Esophagus squamous epithelium (tissue), 4 donors: ENCODE measurements around the gene NHSL2.

Experiments
- CTCF ChIP-seq, 6 experiments: fragments of 450-650 bp in 4 of 6; fragments of 200-600 bp in 2 of 6; sonication (generic) in 2 of 6; IDR thresholded peaks; one replicate each; pipeline ENCODE4 v1.5.1; 2016 to 2019; ENCODE audit warnings: antibody characterized with exemption in 6 of 6, mild to moderate bottlenecking in 4 of 6, moderate library complexity in 4 of 6
- POLR2A ChIP-seq, 4 donors: fragments of 450-650 bp; IDR thresholded peaks; one replicate each; pipeline ENCODE4 v1.6.1; 2017; ENCODE audit warnings: antibody characterized with exemption in 4 of 4, mild to moderate bottlenecking in 4 of 4, moderate library complexity in 3 of 4

- no peak for TF ChIP-seq CTCF (IDR thresholded peaks at IDR 0.05)
- TF ChIP-seq POLR2A (IDR thresholded peaks at IDR 0.05) = no peak
Observed at GRCh38 chrX:72046447-72046846, 135.8 kb downstream of the NHSL2 start.
